OCI-LY7 (cell line): Measurements from ENCODE around the gene LRRC36.

Experiments
- CTCF ChIP-seq: fragments of 200-600 bp; sonication (generic); conservative IDR thresholded peaks from 2 replicates; pipeline ENCODE4 v1.5.1; 2014; ENCODE audit warnings: mild to moderate bottlenecking, antibody characterized with exemption, low read length, moderate library complexity, mixed read lengths
- EZH2phosphoT487 ChIP-seq: fragments of 200-600 bp; sonication (generic); IDR thresholded peaks from 2 replicates; pipeline ENCODE4 v1.6.1; 2018; ENCODE audit warnings: low read depth, borderline replicate concordance, mild to moderate bottlenecking, mixed run types, antibody characterized with exemption, low read length, moderate library complexity, mixed read lengths

- TF ChIP-seq CTCF (peak; percentile 66), EZH2phosphoT487 (no peak)
Measured at GRCh38 chr16:67397812-67398545, 71.4 kb downstream of the LRRC36 start.
